IPS DF 6.9 (cell line): ENCODE measurements around the gene IL9.
"Not testable (repeated sequence)": the region's sequence is repeated elsewhere in the genome, so short reads cannot be mapped to it uniquely, and the experiment has no call there.

Experiments used
- DNase-seq: peaks from one replicate; pipeline ENCODE4 v3.0.0-alpha.2; 2013; ENCODE audit warnings: low read depth, low spot score
- H3K27ac ChIP-seq: one replicate; pipeline ENCODE4 v1.5.1; 2013; ENCODE audit warnings: low read length, control low read depth
- H3K27me3 ChIP-seq: 2 replicates; pipeline ENCODE4 v1.6.1; 2013; ENCODE audit warnings: mild to moderate bottlenecking, low read length; ENCODE audit not compliant: control insufficient read depth, insufficient read depth
- H3K36me3 ChIP-seq: 2 replicates; pipeline ENCODE4 v1.6.1; 2013; ENCODE audit warnings: low read length; ENCODE audit not compliant: control insufficient read depth, insufficient read depth
- H3K4me1 ChIP-seq: 2 replicates; pipeline ENCODE4 v1.6.1; 2013; ENCODE audit warnings: low read length; ENCODE audit not compliant: control insufficient read depth, insufficient read depth
- H3K4me3 ChIP-seq: 2 replicates; pipeline ENCODE4 v1.5.1; 2013; ENCODE audit warnings: mild to moderate bottlenecking, low read length
- H3K9me3 ChIP-seq: 2 replicates; pipeline ENCODE4 v1.6.1; 2013; ENCODE audit warnings: low read length, inconsistent platforms; ENCODE audit not compliant: control insufficient read depth, insufficient read depth
- WGBS: extraction: QIAGEN DNeasy Blood & Tissue Kit; methylation state at CpG from one replicate; pipeline ENCODE4 v1.1.7; 2013; ENCODE audit warnings: mixed read lengths, missing lambda C conversion rate; ENCODE audit not compliant: insufficient read length, insufficient coverage; 5-methylcytosine and 5-hydroxymethylcytosine counted together

IL9 gene

DNA sequence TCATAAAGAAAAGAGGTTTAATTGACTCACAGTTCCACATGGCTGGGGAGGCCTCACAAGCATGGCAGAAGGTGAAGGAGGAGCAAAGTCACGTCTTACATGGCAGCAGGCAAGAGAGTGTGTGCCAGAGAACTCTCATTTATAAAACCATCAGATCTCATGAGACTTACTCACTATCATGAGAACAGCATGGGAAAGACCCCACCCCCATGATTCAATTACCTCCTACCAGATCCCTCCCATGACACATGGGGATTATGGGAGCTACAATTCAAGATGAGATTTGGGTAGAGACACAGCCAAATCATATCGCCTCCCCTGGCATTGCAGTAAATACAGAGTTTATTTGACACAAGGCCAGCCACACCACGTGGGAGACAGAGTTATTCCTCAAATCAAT is 36.5 kb downstream of the IL9 start:
- not testable (repeated sequence) for H3K36me3 ChIP-seq, H3K27ac ChIP-seq, H3K27me3 ChIP-seq, H3K4me3 ChIP-seq, H3K9me3 ChIP-seq, DNase-seq, H3K4me1 ChIP-seq
- no CpG with 5 or more reads among the region's 3 CpGs for WGBS

DNA sequence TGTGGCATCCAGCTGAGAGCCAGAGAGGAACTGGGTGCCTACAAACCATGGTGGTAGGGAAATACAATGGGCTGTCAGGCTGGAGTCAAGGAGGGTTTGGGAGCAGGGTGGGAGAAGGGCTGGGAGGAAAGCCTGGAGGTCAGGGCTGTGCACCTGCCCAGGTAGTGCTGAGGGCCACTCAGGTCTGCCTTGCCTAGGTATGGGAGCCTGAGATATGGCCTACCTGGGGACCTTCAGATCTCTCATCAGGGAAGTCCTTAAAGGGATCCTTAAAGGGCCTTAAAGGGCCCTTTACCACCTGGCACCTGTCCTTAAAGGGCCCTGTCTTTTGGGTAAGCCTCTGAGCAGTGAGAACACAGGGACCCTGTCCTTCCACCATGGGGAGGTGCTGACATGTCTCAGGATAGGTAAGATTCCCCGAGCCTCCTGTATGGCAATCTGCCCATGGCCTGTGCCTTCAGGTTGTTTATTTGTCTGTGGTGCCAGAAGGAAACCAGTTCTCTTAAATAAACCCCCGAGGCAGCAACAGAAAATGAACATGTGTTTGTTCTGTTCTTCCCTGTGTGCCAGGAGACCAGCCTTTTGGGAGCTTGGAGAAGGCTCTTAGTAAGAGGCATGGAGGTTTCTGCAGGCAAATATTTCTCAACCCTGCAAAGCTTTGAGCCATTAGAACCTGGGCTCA is 37.9 kb downstream of the IL9 start:
- no peak overlapping the region for H3K27ac ChIP-seq
- no peaks in the 10 kb centered on the region for H3K4me1 ChIP-seq
- H3K4me3 ChIP-seq: no peak overlapping the region
- H3K27me3 ChIP-seq: no peaks in the 10 kb centered on the region
- H3K9me3 ChIP-seq: no peaks in the 10 kb centered on the region
- H3K36me3 ChIP-seq: no peaks in the 10 kb centered on the region
- WGBS: no CpG with 5 or more reads among the region's 2 CpGs
- DNase-seq: no peak

GRCh38 chr5:135851915-135852845 is 43.5 kb downstream of the IL9 start:
- no CpG with 5 or more reads among the region's 34 CpGs for WGBS
- Histone ChIP-seq H3K4me3 (no peak overlapping the region), H3K27ac (no peak overlapping the region), H3K9me3 (no peaks in the 10 kb centered on the region), H3K27me3 (no peaks in the 10 kb centered on the region), H3K36me3 (no peaks in the 10 kb centered on the region), H3K4me1 (no peaks in the 10 kb centered on the region; the same call in 1 of the 2 replicates)
- DNase-seq: no peak

- H3K27ac ChIP-seq: no peak overlapping the region
- WGBS: no CpG with 5 or more reads among the region's 24 CpGs
- no peaks in the 10 kb centered on the region for H3K36me3 ChIP-seq
- no peaks in the 10 kb centered on the region; the same call in 1 of the 2 replicates for H3K4me1 ChIP-seq
- no peak for DNase-seq
- H3K4me3 ChIP-seq: no peak overlapping the region
- no peaks in the 10 kb centered on the region for H3K9me3 ChIP-seq
- H3K27me3 ChIP-seq: no peaks in the 10 kb centered on the region
Observed at GRCh38 chr5:135851186-135851914, 44.3 kb downstream of the IL9 start.

GRCh38 chr5:135850671-135851070 is 45.0 kb downstream of the IL9 start:
- Histone ChIP-seq H3K4me1 (no peaks in the 10 kb centered on the region; the same call in 1 of the 2 replicates), H3K27me3 (no peaks in the 10 kb centered on the region), H3K4me3 (no peak overlapping the region), H3K27ac (no peak overlapping the region), H3K36me3 (no peaks in the 10 kb centered on the region), H3K9me3 (no peaks in the 10 kb centered on the region)
- DNase-seq: no peak
- WGBS: no CpG with 5 or more reads among the region's 6 CpGs

GRCh38 chr5:135850231-135850630 is 45.4 kb downstream of the IL9 start:
- Histone ChIP-seq H3K36me3 (no peaks in the 10 kb centered on the region), H3K4me1 (no peaks in the 10 kb centered on the region; the same call in 1 of the 2 replicates), H3K27me3 (no peaks in the 10 kb centered on the region), H3K27ac (no peak overlapping the region), H3K4me3 (no peak overlapping the region), H3K9me3 (no peaks in the 10 kb centered on the region)
- DNase-seq: no peak
- no CpG with 5 or more reads among the region's 9 CpGs for WGBS

DNA sequence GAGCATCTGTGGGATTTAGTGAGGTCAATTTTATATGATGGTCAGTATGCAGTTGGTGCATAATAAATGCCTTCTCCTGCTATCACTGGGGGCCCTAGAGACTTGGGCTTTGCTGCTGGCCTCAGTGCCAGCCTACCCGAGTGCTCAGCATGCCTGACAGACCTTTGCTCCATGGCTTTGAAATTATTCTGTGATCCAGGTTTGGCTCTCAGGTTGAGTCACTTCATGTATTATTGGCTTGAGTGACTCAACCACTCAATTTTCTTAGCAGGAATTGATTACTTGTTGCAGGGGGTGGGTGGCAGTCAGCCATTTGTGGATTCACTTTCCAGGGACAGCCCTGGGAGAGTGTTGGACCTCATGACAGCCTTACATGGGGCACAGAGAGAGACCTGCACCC is 47.7 kb downstream of the IL9 start:
- no peaks in the 10 kb centered on the region for H3K27me3 ChIP-seq
- no peaks in the 10 kb centered on the region for H3K9me3 ChIP-seq
- no peak for DNase-seq
- no CpG with 5 or more reads among the region's 1 CpG for WGBS
- H3K4me1 ChIP-seq: no peaks in the 10 kb centered on the region; the same call in 1 of the 2 replicates
- no peak overlapping the region for H3K4me3 ChIP-seq
- no peak overlapping the region for H3K27ac ChIP-seq
- H3K36me3 ChIP-seq: no peaks in the 10 kb centered on the region

GRCh38 chr5:135846311-135846710 is 49.3 kb downstream of the IL9 start:
- no peak overlapping the region for H3K4me3 ChIP-seq
- DNase-seq: no peak
- H3K36me3 ChIP-seq: no peaks in the 10 kb centered on the region
- H3K27ac ChIP-seq: no peak overlapping the region
- H3K27me3 ChIP-seq: no peaks in the 10 kb centered on the region
- H3K9me3 ChIP-seq: no peaks in the 10 kb centered on the region
- H3K4me1 ChIP-seq: no peaks in the 10 kb centered on the region; the same call in 1 of the 2 replicates

DNA sequence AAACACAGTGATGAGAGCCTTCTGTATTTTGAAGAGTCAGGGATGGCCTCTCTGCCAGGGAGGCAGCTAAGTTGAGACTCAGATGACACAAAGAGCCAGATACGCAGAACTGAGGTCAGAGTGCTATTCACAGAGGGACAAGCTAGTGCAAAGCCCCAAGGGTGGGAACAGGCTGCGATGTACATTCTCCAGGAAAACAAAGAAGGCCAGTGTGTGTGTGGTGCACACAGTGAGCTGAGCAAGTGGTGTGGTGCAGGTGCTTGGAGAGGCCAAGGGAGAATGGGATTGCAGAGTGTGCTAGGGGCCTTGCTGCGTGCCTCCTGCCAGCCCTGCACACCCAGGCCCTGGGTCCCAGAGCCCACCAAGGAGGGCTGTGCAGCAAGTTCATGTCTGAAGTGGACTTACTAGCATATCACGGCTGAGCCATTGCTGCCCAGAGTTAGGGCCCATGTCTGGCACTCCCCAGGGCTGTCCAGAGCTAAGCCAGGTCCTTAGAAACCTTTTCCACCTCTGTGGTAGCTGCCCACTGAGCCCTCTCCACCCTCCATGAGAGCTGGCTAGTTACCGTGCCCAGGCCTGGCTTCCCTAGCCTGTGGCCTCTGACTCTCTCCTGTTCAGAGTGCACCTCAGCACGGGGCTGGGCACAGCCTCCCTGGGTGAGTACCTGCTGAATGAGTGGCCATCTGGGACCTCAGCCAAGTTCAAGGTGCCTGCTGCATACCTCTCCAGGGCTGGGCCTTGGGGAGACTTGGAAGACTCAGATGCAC is 51.9 kb downstream of the IL9 start:
- Histone ChIP-seq H3K27me3 (no peaks in the 10 kb centered on the region), H3K9me3 (no peaks in the 10 kb centered on the region), H3K27ac (no peak overlapping the region), H3K4me3 (no peak overlapping the region), H3K36me3 (no peaks in the 10 kb centered on the region), H3K4me1 (no peaks in the 10 kb centered on the region)
- no peak for DNase-seq
- WGBS: no CpG with 5 or more reads among the region's 6 CpGs

DNA sequence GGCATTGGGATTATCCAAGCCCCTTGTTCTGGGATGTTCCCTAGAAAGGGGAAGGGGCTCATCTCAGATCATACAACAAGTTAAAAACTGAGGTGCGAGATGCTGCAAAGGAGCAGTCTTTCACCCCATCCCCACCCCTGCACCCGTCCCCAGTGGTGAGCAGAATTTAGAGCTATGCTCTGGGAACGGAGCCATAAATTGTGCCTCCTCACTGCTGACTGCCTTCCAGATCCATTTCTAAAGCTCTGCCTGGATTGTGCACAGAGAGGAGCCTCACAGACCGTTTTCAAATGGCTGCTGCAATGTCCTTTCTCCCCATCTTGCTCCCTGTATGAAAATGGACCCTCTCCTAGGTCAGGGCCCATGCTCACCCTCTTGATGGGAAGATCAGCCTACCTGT is 52.9 kb downstream of the IL9 start:
- H3K4me1 ChIP-seq: no peaks in the 10 kb centered on the region
- WGBS: no CpG with 5 or more reads among the region's 4 CpGs
- no peak overlapping the region for H3K27ac ChIP-seq
- no peak overlapping the region for H3K4me3 ChIP-seq
- no peak for DNase-seq
- H3K36me3 ChIP-seq: no peaks in the 10 kb centered on the region
- no peaks in the 10 kb centered on the region for H3K9me3 ChIP-seq
- no peaks in the 10 kb centered on the region for H3K27me3 ChIP-seq
